HUES6 (cell line): ENCODE data around the gene ZNF559.

Experiments
- H3K27ac ChIP-seq: 2 replicates; pipeline ENCODE4 v1.7.0; 2013; ENCODE audit warnings: low read depth, mild to moderate bottlenecking, low read length, inconsistent platforms
- H3K27me3 ChIP-seq: 2 replicates; pipeline ENCODE4 v1.6.1; 2013; ENCODE audit warnings: low read length; ENCODE audit not compliant: control insufficient read depth, insufficient read depth
- H3K36me3 ChIP-seq: 2 replicates; pipeline ENCODE4 v1.6.1; 2013; ENCODE audit warnings: low read length; ENCODE audit not compliant: control insufficient read depth, insufficient read depth
- H3K4me1 ChIP-seq: 2 replicates; pipeline ENCODE4 v1.6.1; 2013; ENCODE audit warnings: low read length; ENCODE audit not compliant: control insufficient read depth, insufficient read depth
- H3K4me3 ChIP-seq: 2 replicates; pipeline ENCODE4 v1.5.1; 2013; ENCODE audit warnings: low read depth, low read length
- H3K9ac ChIP-seq: one replicate; pipeline ENCODE4 v1.6.1; 2013; ENCODE audit warnings: mild to moderate bottlenecking, low read length
- H3K9me3 ChIP-seq: 2 replicates; pipeline ENCODE4 v1.6.1; 2013; ENCODE audit warnings: low read depth, low read length; ENCODE audit not compliant: control insufficient read depth, insufficient read depth

The ZNF559 gene

GRCh38 chr19:9354651-9355050 is 30.7 kb downstream of the ZNF559 start:
- no peaks in the 10 kb centered on the region for H3K27me3 ChIP-seq
- no peak overlapping the region for H3K9ac ChIP-seq
- H3K27ac ChIP-seq: no peak overlapping the region
- no peak overlapping the region for H3K4me3 ChIP-seq
- H3K36me3 ChIP-seq: peaks cover 6% of the 10 kb centered on the region
- H3K4me1 ChIP-seq: no peaks in the 10 kb centered on the region
- H3K9me3 ChIP-seq: peaks cover 75% of the 10 kb centered on the region

- no peak within 1 kb of the TSS for H3K9ac ChIP-seq
- H3K4me3 ChIP-seq: no peak within 1 kb of the TSS; the same call in 1 of the 2 replicates
- peaks cover 67% of the 10 kb centered on the region for H3K9me3 ChIP-seq
- H3K27me3 ChIP-seq: no peaks in the 10 kb centered on the region
- no peak within 1 kb of the TSS for H3K27ac ChIP-seq
- no peaks in the 10 kb centered on the region for H3K4me1 ChIP-seq
- H3K36me3 ChIP-seq: peaks cover under 1% of the 10 kb centered on the region; the same call in 1 of the 2 replicates
These were observed 38.9 kb downstream of the ZNF559 start, which contains the start of gene ZNF177 for GRCh38 chr19:9362905-9363304. ZNF177 (plus strand) TSS chr19:9363013; CDS start chr19:9378312, 15,299 bp downstream.

DNA sequence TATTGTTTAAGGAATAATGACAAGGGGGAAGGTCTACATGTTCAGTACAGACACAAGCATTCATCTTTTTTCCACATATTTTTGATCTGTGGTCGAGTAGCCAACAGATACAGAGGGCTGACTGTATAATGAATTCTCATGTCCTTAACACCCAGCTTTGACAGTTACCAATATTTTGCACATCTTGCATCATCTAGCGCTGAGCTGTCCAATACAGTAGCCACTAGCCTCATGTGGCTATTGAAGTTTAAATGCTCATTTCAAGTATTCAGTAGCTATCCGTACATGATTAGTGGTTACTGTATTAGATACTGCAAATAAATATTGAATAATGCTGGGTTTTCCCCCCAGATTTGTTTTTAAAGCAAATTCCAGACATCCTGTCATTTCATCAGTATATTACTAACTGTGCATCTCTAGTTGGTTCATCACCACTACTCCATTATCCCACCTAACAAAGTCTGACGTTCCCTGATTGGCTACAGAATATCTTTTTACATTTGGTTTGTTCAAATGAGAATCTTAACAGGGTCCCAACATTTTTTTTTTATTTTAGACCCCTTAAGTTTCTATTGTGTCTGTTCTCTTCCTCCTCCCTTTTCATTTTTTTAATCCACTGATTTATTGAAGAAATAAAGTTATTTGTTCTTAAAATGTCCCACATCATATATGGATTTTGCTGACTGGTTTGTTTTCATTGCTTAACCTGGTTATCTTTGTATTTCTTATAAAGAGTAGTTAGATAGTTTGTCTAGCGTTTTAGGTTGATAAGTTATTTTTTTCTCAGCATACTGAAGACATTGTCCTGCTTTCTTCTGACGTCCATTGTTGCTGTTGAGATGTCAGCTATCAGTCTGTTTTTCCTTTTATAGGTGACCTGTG is 47.0 kb downstream of the ZNF559 start:
- Histone ChIP-seq H3K4me3 (no peak overlapping the region), H3K27ac (no peak overlapping the region), H3K9me3 (peaks cover 78% of the 10 kb centered on the region), H3K9ac (no peak overlapping the region), H3K4me1 (no peaks in the 10 kb centered on the region), H3K36me3 (no peaks in the 10 kb centered on the region; the same call in 1 of the 2 replicates), H3K27me3 (no peaks in the 10 kb centered on the region)

DNA sequence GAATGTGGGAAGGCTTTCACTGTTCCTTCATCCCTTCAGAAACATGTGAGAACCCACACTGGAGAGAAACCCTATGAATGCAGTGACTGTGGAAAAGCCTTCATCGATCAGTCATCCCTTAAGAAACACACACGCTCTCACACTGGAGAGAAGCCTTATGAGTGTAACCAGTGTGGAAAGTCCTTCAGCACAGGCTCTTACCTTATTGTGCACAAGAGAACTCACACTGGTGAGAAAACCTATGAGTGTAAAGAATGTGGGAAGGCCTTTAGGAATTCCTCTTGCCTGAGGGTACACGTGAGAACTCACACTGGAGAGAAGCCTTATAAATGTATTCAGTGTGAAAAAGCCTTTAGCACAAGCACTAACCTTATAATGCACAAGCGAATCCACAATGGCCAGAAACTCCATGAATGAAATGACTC is 57.4 kb downstream of the ZNF559 start:
- Histone ChIP-seq H3K9ac (no peak overlapping the region), H3K36me3 (peaks cover 68% of the 10 kb centered on the region), H3K9me3 (peaks cover 94% of the 10 kb centered on the region), H3K4me1 (no peaks in the 10 kb centered on the region), H3K4me3 (no peak overlapping the region), H3K27ac (no peak overlapping the region), H3K27me3 (no peaks in the 10 kb centered on the region)
